Neural progenitor cell (in vitro differentiated cells): ENCODE data around the gene NEB. TPM values are rescaled to one million over a fixed set of nuclear protein-coding genes. Genes with fewer than 3 reads are reported as not detected.
A peak's percentile ranks its signal among the peaks of the same experiment; 100 is the strongest.

Experiments
- DNase-seq: peaks from one replicate; pipeline ENCODE4 v3.0.0-alpha.2; 2016; ENCODE audit warnings: low spot score
- H2AFZ ChIP-seq: fragments of 200-600 bp; sonication (generic); replicated peaks from 2 replicates; pipeline ENCODE4 v1.6.1; 2016; ENCODE audit warnings: antibody characterized with exemption
- H3F3A ChIP-seq: fragments of 200-600 bp; sonication (generic); 2 replicates; pipeline ENCODE4 v1.6.1; 2016; ENCODE audit warnings: antibody characterized with exemption, low read depth
- H3K27ac ChIP-seq: fragments of 200-600 bp; sonication (generic); 2 replicates; pipeline ENCODE4 v1.5.1; 2016; ENCODE audit warnings: mild to moderate bottlenecking
- H3K27me3 ChIP-seq: fragments of 200-600 bp; sonication (generic); 2 replicates; pipeline ENCODE4 v1.6.1; 2016; ENCODE audit warnings: mild to moderate bottlenecking, moderate library complexity
- H3K36me3 ChIP-seq: fragments of 200-600 bp; sonication (generic); 2 replicates; pipeline ENCODE4 v1.5.1; 2016
- H3K4me1 ChIP-seq: fragments of 200-600 bp; sonication (generic); 2 replicates; pipeline ENCODE4 v1.6.1; 2016; ENCODE audit warnings: mixed run types
- H3K4me2 ChIP-seq: fragments of 200-600 bp; sonication (generic); 2 replicates; pipeline ENCODE4 v1.6.1; 2016
- H3K4me3 ChIP-seq: fragments of 200-600 bp; sonication (generic); 2 replicates; pipeline ENCODE4 v1.5.1; 2016
- H3K79me2 ChIP-seq: fragments of 200-600 bp; sonication (generic); 2 replicates; pipeline ENCODE4 v1.6.1; 2016; ENCODE audit warnings: low read depth
- H3K9ac ChIP-seq: fragments of 200-600 bp; sonication (generic); 2 replicates; pipeline ENCODE4 v1.6.1; 2016
- H3K9me3 ChIP-seq: fragments of 200-600 bp; sonication (generic); 2 replicates; pipeline ENCODE4 v1.5.1; 2016; ENCODE audit warnings: low read depth
- H4K20me1 ChIP-seq: fragments of 200-600 bp; sonication (generic); 2 replicates; pipeline ENCODE4 v1.6.1; 2016; ENCODE audit warnings: low read depth
- H3K27ac Mint-ChIP-seq: 3 replicates; pipeline ENCODE4 v1.8.0; 2021; ENCODE audit warnings: mixed read lengths
- H3K27me3 Mint-ChIP-seq: 2 replicates; pipeline ENCODE4 v1.8.0; 2022; ENCODE audit warnings: low read depth, mild to moderate bottlenecking, inconsistent platforms, moderate library complexity, mixed read lengths; ENCODE audit not compliant: insufficient read depth
- H3K36me3 Mint-ChIP-seq: 3 replicates; pipeline ENCODE4 v1.8.0; 2021; ENCODE audit warnings: mixed read lengths
- H3K4me1 Mint-ChIP-seq: 3 replicates; pipeline ENCODE4 v1.8.0; 2021; ENCODE audit warnings: mixed read lengths
- H3K4me3 Mint-ChIP-seq: 3 replicates; pipeline ENCODE4 v1.8.0; 2021; ENCODE audit warnings: mild to moderate bottlenecking, moderate library complexity, mixed read lengths
- H3K9me3 Mint-ChIP-seq: 3 replicates; pipeline ENCODE4 v1.8.0; 2020; ENCODE audit warnings: mixed read lengths
- EZH2 ChIP-seq: fragments of 200-600 bp; sonication (generic); IDR thresholded peaks from 2 replicates; pipeline ENCODE4 v1.6.1; 2017; ENCODE audit warnings: antibody characterized with exemption, mild to moderate bottlenecking, moderate library complexity
- EZH2phosphoT487 ChIP-seq: fragments of 200-600 bp; sonication (generic); IDR thresholded peaks from 2 replicates; pipeline ENCODE4 v1.6.1; 2017; ENCODE audit warnings: antibody characterized with exemption
- total RNA-seq: library from RNA; depleted of rRNA; stranded (reverse); fragments of >200 nt; gene quantifications from 2 replicates; pipeline ENCODE4 v1.2.3, GENCODE V29; 2015; ENCODE audit warnings: low replicate concordance
- TF ChIP-seq, protein P1 (sequence below): fragments of 200-600 bp; sonication (generic); IDR thresholded peaks from 2 replicates; pipeline ENCODE4 v1.5.1; 2017; ENCODE audit warnings: antibody characterized with exemption, mild to moderate bottlenecking

Gene NEB
- total RNA-seq, 1 donor from 2014 or later, result 0.49 TPM

GRCh38 chr2:151439127-151439526, 295.1 kb downstream of the NEB start:
- Mint-ChIP-seq H3K36me3 (peaks cover 36% of the 10 kb centered on the region), H3K4me1 (no peaks in the 10 kb centered on the region), H3K27ac (no peak overlapping the region), H3K9me3 (no peaks in the 10 kb centered on the region), H3K4me3 (no peak overlapping the region), H3K27me3 (no peaks in the 10 kb centered on the region)
- Histone ChIP-seq H3K4me1 (no peaks in the 10 kb centered on the region), H2AFZ (no peak overlapping the region), H3K79me2 (no peaks in the 10 kb centered on the region), H3K9ac (no peak overlapping the region), H3K27me3 (no peaks in the 10 kb centered on the region), H3K27ac (no peak overlapping the region), H3F3A (no peaks in the 10 kb centered on the region), H3K4me3 (no peak overlapping the region), H3K9me3 (no peaks in the 10 kb centered on the region), H3K36me3 (peaks cover 56% of the 10 kb centered on the region), H4K20me1 (no peaks in the 10 kb centered on the region), H3K4me2 (no peak overlapping the region)
- DNase-seq, result no peak
- no peak for TF ChIP-seq EZH2
- TF ChIP-seq, protein P1, sequence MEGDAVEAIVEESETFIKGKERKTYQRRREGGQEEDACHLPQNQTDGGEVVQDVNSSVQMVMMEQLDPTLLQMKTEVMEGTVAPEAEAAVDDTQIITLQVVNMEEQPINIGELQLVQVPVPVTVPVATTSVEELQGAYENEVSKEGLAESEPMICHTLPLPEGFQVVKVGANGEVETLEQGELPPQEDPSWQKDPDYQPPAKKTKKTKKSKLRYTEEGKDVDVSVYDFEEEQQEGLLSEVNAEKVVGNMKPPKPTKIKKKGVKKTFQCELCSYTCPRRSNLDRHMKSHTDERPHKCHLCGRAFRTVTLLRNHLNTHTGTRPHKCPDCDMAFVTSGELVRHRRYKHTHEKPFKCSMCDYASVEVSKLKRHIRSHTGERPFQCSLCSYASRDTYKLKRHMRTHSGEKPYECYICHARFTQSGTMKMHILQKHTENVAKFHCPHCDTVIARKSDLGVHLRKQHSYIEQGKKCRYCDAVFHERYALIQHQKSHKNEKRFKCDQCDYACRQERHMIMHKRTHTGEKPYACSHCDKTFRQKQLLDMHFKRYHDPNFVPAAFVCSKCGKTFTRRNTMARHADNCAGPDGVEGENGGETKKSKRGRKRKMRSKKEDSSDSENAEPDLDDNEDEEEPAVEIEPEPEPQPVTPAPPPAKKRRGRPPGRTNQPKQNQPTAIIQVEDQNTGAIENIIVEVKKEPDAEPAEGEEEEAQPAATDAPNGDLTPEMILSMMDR, result no peak

GRCh38 chr2:151438506-151438905, 295.8 kb downstream of the NEB start:
- H3K9me3 ChIP-seq, result no peaks in the 10 kb centered on the region
- no peaks in the 10 kb centered on the region for H3K4me1 Mint-ChIP-seq
- H3K36me3 ChIP-seq, result peaks cover 51% of the 10 kb centered on the region
- H3K27me3 Mint-ChIP-seq, result no peaks in the 10 kb centered on the region
- peaks cover 32% of the 10 kb centered on the region for H3K36me3 Mint-ChIP-seq
- H4K20me1 ChIP-seq, result no peaks in the 10 kb centered on the region
- no peaks in the 10 kb centered on the region for H3K9me3 Mint-ChIP-seq
- no peaks in the 10 kb centered on the region for H3F3A ChIP-seq
- no peak for DNase-seq
- TF ChIP-seq, protein P1, result no peak
- TF ChIP-seq EZH2phosphoT487 (no peak), EZH2 (no peak)
- H3K27me3 ChIP-seq, result no peaks in the 10 kb centered on the region
- no peaks in the 10 kb centered on the region for H3K79me2 ChIP-seq
- H3K27ac Mint-ChIP-seq, result no peak overlapping the region
- no peak overlapping the region for H2AFZ ChIP-seq
- H3K9ac ChIP-seq, result no peak overlapping the region
- no peaks in the 10 kb centered on the region for H3K4me1 ChIP-seq
- no peak overlapping the region for H3K27ac ChIP-seq
- H3K4me3 Mint-ChIP-seq, result no peak overlapping the region
- H3K4me3 ChIP-seq, result no peak overlapping the region
- no peak overlapping the region for H3K4me2 ChIP-seq

DNA sequence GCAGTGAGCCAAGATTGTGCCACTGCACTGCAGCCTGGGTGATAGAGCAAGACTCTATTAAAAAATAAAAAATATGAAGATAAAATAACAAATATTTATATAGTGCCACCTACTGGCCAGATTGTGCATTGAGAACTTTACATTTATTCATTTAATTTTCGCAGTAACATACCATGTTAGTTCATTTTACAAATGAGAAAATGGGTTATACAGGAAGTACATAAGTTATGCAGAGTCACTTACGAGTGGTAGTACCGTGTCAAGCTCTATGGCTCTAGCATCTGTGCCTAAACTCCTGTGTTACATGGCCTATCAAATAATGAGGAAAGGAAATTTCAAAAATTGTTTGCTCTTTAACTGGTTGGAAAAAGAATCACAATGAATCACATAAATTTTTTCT, 296.6 kb downstream of the NEB start:
- H3K4me3 ChIP-seq, result no peak overlapping the region
- H3K27me3 Mint-ChIP-seq, result no peaks in the 10 kb centered on the region
- peaks cover 49% of the 10 kb centered on the region for H3K36me3 ChIP-seq
- H3K79me2 ChIP-seq, result no peaks in the 10 kb centered on the region
- no peaks in the 10 kb centered on the region for H3K27me3 ChIP-seq
- DNase-seq, result peak; percentile 2
- peaks cover 34% of the 10 kb centered on the region for H3K36me3 Mint-ChIP-seq
- no peaks in the 10 kb centered on the region for H3K4me1 ChIP-seq
- no peaks in the 10 kb centered on the region for H3K9me3 ChIP-seq
- no peaks in the 10 kb centered on the region for H3F3A ChIP-seq
- H3K27ac ChIP-seq, result no peak overlapping the region
- no peaks in the 10 kb centered on the region for H3K9me3 Mint-ChIP-seq
- H3K9ac ChIP-seq, result no peak overlapping the region
- H3K4me1 Mint-ChIP-seq, result no peaks in the 10 kb centered on the region
- no peak for TF ChIP-seq EZH2phosphoT487
- TF ChIP-seq, protein P1, result peak; percentile 70
- TF ChIP-seq EZH2, result no peak
- H3K27ac Mint-ChIP-seq, result no peak overlapping the region
- H3K4me3 Mint-ChIP-seq, result no peak overlapping the region
- H4K20me1 ChIP-seq, result no peaks in the 10 kb centered on the region
- H2AFZ ChIP-seq, result no peak overlapping the region
- H3K4me2 ChIP-seq, result no peak overlapping the region

Other genes with a start within 250 kb of the NEB start
- gene ARL5A, start 93.9 kb upstream of the NEB start, total RNA-seq, result 74.4 and 129 TPM in 2 replicates